Endothelial cell of umbilical vein (primary cell): Measurements from ENCODE around the gene ARL2BP.

Experiments
- CTCF ChIP-seq, 2 donors: IDR thresholded peaks; 1 replicate in 1 of 2; 2 replicates in 1 of 2; pipeline ENCODE4 v1.5.1; 2011; ENCODE audit warnings: low read length in 2 of 2, mild to moderate bottlenecking in 2 of 2, moderate library complexity in 2 of 2, control low read depth in 1 of 2, inconsistent platforms in 1 of 2, low read depth in 1 of 2; ENCODE audit not compliant: insufficient read depth in 1 of 2; ENCODE audit errors: extremely low read depth in 1 of 2
- POLR2AphosphoS5 ChIP-seq: IDR thresholded peaks from 2 replicates; pipeline ENCODE4 v1.6.1; 2012; ENCODE audit warnings: low read depth, mild to moderate bottlenecking, control low read depth, low read length, moderate library complexity; ENCODE audit not compliant: insufficient read depth

GRCh38 chr16:57244767-57245471 lies at the start of gene ARL2BP:
- TF ChIP-seq POLR2AphosphoS5 (peak; percentile 84), CTCF (IDR thresholded peaks at IDR 0.05; ENCODE audit: extremely low read depth in 1 of 2, insufficient read depth in 1 of 2, low read depth in 1 of 2, low read length in 2 of 2) (peak; percentile 3 to 10)
